ENCODE measurements around the gene NUDT12. TPM values are rescaled to one million over a fixed set of nuclear protein-coding genes. Genes with fewer than 3 reads are reported as not detected.

The NUDT12 gene
- total RNA-seq, 1 experiment from 2014 or later = 15.8 TPM

- ChIA-PET RAD21 (ENCODE audit: low non-redundant PET in 1 of 2, low total read pairs in 2 of 2, uncharacterized antibody in 2 of 2, unreplicated experiment in 2 of 2) (no interaction called here), POLR2A (no interaction called here), CTCF (interaction anchor here (1.4 kb wide), 1 partner anchor 589 kb away, joined by 4 read pairs; no protein-coding TSS in a partner anchor)
- no peaks in the 10 kb centered on the region for H3K27me3 ChIP-seq (ENCODE audit: insufficient read depth, low read length)
- H4K20me1 ChIP-seq (ENCODE audit: insufficient read depth) = no peaks in the 10 kb centered on the region
- no peaks in the 10 kb centered on the region for H3K9me3 ChIP-seq (ENCODE audit: control insufficient read depth in 1 of 2, insufficient read depth in 1 of 2, low read depth in 1 of 2, low read length in 2 of 2)
- no peak for ATAC-seq
- no peak overlapping the region for H3K4me3 ChIP-seq (replicated peaks in 1 of 2; ENCODE audit: low read depth in 1 of 2, low read length in 2 of 2)
- no peak overlapping the region for H3K4me2 ChIP-seq (ENCODE audit: low read length)
- no TSS peak for BruUV-seq (replicated peaks)
- peak overlapping the region; percentile 21 for H2AFZ ChIP-seq (ENCODE audit: low read depth, low read length, poor library complexity, severe bottlenecking)
- no peak overlapping the region for H3K27ac ChIP-seq (ENCODE audit: low read depth, low read length)
- intact Hi-C loops (cut with micrococcal nuclease) = no loop called here
- H3K9ac ChIP-seq (ENCODE audit: low read length) = no peak overlapping the region
- H3K79me2 ChIP-seq (ENCODE audit: insufficient read depth, low read length) = no peaks in the 10 kb centered on the region
- H3K9me2 ChIP-seq (ENCODE audit: insufficient read depth) = no peaks in the 10 kb centered on the region
- H3K36me3 ChIP-seq (ENCODE audit: control insufficient read depth in 1 of 2, insufficient read depth in 2 of 2, low read length in 2 of 2) = no peaks in the 10 kb centered on the region
- TF ChIP-seq TCF7L2 (IDR thresholded peaks at IDR 0.05; ENCODE audit: borderline replicate concordance, extremely low read depth, insufficient read depth, insufficient read length) (no peak), FOSL1 (IDR thresholded peaks at IDR 0.05; ENCODE audit: low read depth) (no peak)
- no peak for DNase-seq (ENCODE audit: low read depth, low spot score)
- H3K4me1 ChIP-seq (ENCODE audit: control insufficient read depth in 1 of 2, insufficient read depth in 2 of 2, low read length in 2 of 2) = peaks cover 0 to 6% of the 10 kb centered on the region in 2 experiments; a peak in 1 of 4 replicates
Observed at GRCh38 chr5:103590221-103590620, 27.6 kb upstream of the NUDT12 start.

GRCh38 chr5:103589776-103590175, 27.2 kb upstream of the NUDT12 start:
- TF ChIP-seq MAX (IDR thresholded peaks at IDR 0.05) (no peak), CBX3 (IDR thresholded peaks at IDR 0.05; ENCODE audit: low read depth) (no peak), ZNF274 (IDR thresholded peaks at IDR 0.05; ENCODE audit: low read depth, low read length) (no peak), ZFX (IDR thresholded peaks at IDR 0.05) (no peak)
- ChIA-PET CTCF (interaction anchor here (1.4 kb wide), 1 partner anchor 590 kb away, joined by 4 read pairs; no protein-coding TSS in a partner anchor), RAD21 (ENCODE audit: low non-redundant PET in 1 of 2, low total read pairs in 2 of 2, uncharacterized antibody in 2 of 2, unreplicated experiment in 2 of 2) (no interaction called here), POLR2A (no interaction called here)
- H3K36me3 ChIP-seq (ENCODE audit: control insufficient read depth in 1 of 2, insufficient read depth in 2 of 2, low read length in 2 of 2) = no peaks in the 10 kb centered on the region
- H3K9me2 ChIP-seq (ENCODE audit: insufficient read depth) = no peaks in the 10 kb centered on the region
- H3K27me3 ChIP-seq (ENCODE audit: insufficient read depth, low read length) = no peaks in the 10 kb centered on the region
- H3K9ac ChIP-seq (ENCODE audit: low read length) = no peak overlapping the region
- H2AFZ ChIP-seq (ENCODE audit: low read depth, low read length, poor library complexity, severe bottlenecking) = peak overlapping the region; percentile 21
- no peak overlapping the region for H3K27ac ChIP-seq (ENCODE audit: low read depth, low read length)
- ATAC-seq (no peak), DNase-seq (ENCODE audit: low read depth, low spot score) (no peak)
- peaks cover 0 to 6% of the 10 kb centered on the region in 2 experiments; a peak in 1 of 4 replicates for H3K4me1 ChIP-seq (ENCODE audit: control insufficient read depth in 1 of 2, insufficient read depth in 2 of 2, low read length in 2 of 2)
- no TSS peak for BruUV-seq (replicated peaks)
- no peaks in the 10 kb centered on the region for H3K79me2 ChIP-seq (ENCODE audit: insufficient read depth, low read length)
- no peaks in the 10 kb centered on the region for H3K9me3 ChIP-seq (ENCODE audit: control insufficient read depth in 1 of 2, insufficient read depth in 1 of 2, low read depth in 1 of 2, low read length in 2 of 2)
- H4K20me1 ChIP-seq (ENCODE audit: insufficient read depth) = no peaks in the 10 kb centered on the region
- H3K4me3 ChIP-seq (replicated peaks in 1 of 2; ENCODE audit: low read depth in 1 of 2, low read length in 2 of 2) = no peak overlapping the region
- intact Hi-C loops (cut with micrococcal nuclease) = loop anchor here (10.0 kb wide), 1 partner anchor 825 kb away; no protein-coding TSS in a partner anchor
- peak overlapping the region; percentile 15; the same call in 1 of the 2 replicates for H3K4me2 ChIP-seq (ENCODE audit: low read length)

All from HCT116 (cell line).